Activated T-cell treated with anti-CD3 and anti-CD28 coated beads, Interleukin-2, amount 50 U/mL, for 24 hours (primary cell): ENCODE data around the gene EGFLAM.

Source experiments
- DNase-seq: peaks from one replicate; pipeline ENCODE4 v3.0.0-alpha.2; 2020
- H3K27ac Mint-ChIP-seq: 2 replicates; pipeline ENCODE4 v1.8.0; 2020; ENCODE audit warnings: mild to moderate bottlenecking, mixed read lengths
- H3K27me3 Mint-ChIP-seq: 2 replicates; pipeline ENCODE4 v1.8.0; 2020; ENCODE audit warnings: mixed read lengths
- H3K36me3 Mint-ChIP-seq: 2 replicates; pipeline ENCODE4 v1.8.0; 2020; ENCODE audit warnings: low read depth, mixed read lengths
- H3K4me1 Mint-ChIP-seq: 2 replicates; pipeline ENCODE4 v1.8.0; 2020; ENCODE audit warnings: low read depth, mixed read lengths
- H3K4me3 Mint-ChIP-seq: 2 replicates; pipeline ENCODE4 v1.8.0; 2020; ENCODE audit warnings: mild to moderate bottlenecking, moderate library complexity, mixed read lengths
- H3K9me3 Mint-ChIP-seq: 2 replicates; pipeline ENCODE4 v1.8.0; 2020; ENCODE audit warnings: mixed read lengths

The EGFLAM gene

GRCh38 chr5:38289457-38289856, 31.1 kb downstream of the EGFLAM start:
- no peak for DNase-seq
- Mint-ChIP-seq H3K27me3 (no peaks in the 10 kb centered on the region), H3K36me3 (no peaks in the 10 kb centered on the region), H3K27ac (no peak overlapping the region), H3K4me1 (no peaks in the 10 kb centered on the region), H3K9me3 (no peaks in the 10 kb centered on the region), H3K4me3 (no peak overlapping the region)

GRCh38 chr5:38290028-38290653, 31.8 kb downstream of the EGFLAM start:
- Mint-ChIP-seq H3K9me3 (no peaks in the 10 kb centered on the region), H3K4me3 (no peak overlapping the region), H3K36me3 (no peaks in the 10 kb centered on the region), H3K27me3 (no peaks in the 10 kb centered on the region), H3K27ac (no peak overlapping the region), H3K4me1 (no peaks in the 10 kb centered on the region)
- no peak for DNase-seq

GRCh38 chr5:38291355-38291754, 33.0 kb downstream of the EGFLAM start:
- H3K36me3 Mint-ChIP-seq: no peaks in the 10 kb centered on the region
- DNase-seq: no peak
- H3K27me3 Mint-ChIP-seq: peaks cover 4% of the 10 kb centered on the region
- no peaks in the 10 kb centered on the region for H3K9me3 Mint-ChIP-seq
- no peaks in the 10 kb centered on the region for H3K4me1 Mint-ChIP-seq
- H3K4me3 Mint-ChIP-seq: no peak overlapping the region
- no peak overlapping the region for H3K27ac Mint-ChIP-seq

- no peaks in the 10 kb centered on the region for H3K9me3 Mint-ChIP-seq
- H3K36me3 Mint-ChIP-seq: no peaks in the 10 kb centered on the region
- no peaks in the 10 kb centered on the region for H3K4me1 Mint-ChIP-seq
- H3K27ac Mint-ChIP-seq: no peak overlapping the region
- no peak overlapping the region for H3K4me3 Mint-ChIP-seq
- DNase-seq: no peak
- H3K27me3 Mint-ChIP-seq: peaks cover 8% of the 10 kb centered on the region
Observed at GRCh38 chr5:38292228-38292627, 33.9 kb downstream of the EGFLAM start.

- H3K4me1 Mint-ChIP-seq: no peaks in the 10 kb centered on the region
- no peak overlapping the region for H3K4me3 Mint-ChIP-seq
- no peaks in the 10 kb centered on the region for H3K9me3 Mint-ChIP-seq
- no peak for DNase-seq
- H3K27ac Mint-ChIP-seq: no peak overlapping the region
- H3K36me3 Mint-ChIP-seq: no peaks in the 10 kb centered on the region
- peaks cover 8% of the 10 kb centered on the region for H3K27me3 Mint-ChIP-seq
Observed at GRCh38 chr5:38295751-38296150, 37.4 kb downstream of the EGFLAM start.

- H3K27ac Mint-ChIP-seq: no peak overlapping the region
- H3K9me3 Mint-ChIP-seq: no peaks in the 10 kb centered on the region
- no peak overlapping the region for H3K4me3 Mint-ChIP-seq
- H3K4me1 Mint-ChIP-seq: no peaks in the 10 kb centered on the region
- no peaks in the 10 kb centered on the region for H3K36me3 Mint-ChIP-seq
- DNase-seq: no peak
- peaks cover 8% of the 10 kb centered on the region for H3K27me3 Mint-ChIP-seq
Observed at GRCh38 chr5:38297830-38298608, 39.7 kb downstream of the EGFLAM start.

- H3K36me3 Mint-ChIP-seq: no peaks in the 10 kb centered on the region
- no peaks in the 10 kb centered on the region for H3K4me1 Mint-ChIP-seq
- peaks cover 2% of the 10 kb centered on the region for H3K9me3 Mint-ChIP-seq
- H3K4me3 Mint-ChIP-seq: no peak overlapping the region
- no peak for DNase-seq
- peaks cover 8% of the 10 kb centered on the region for H3K27me3 Mint-ChIP-seq
- H3K27ac Mint-ChIP-seq: no peak overlapping the region
Observed at GRCh38 chr5:38299585-38299984, 41.2 kb downstream of the EGFLAM start.

- no peak for DNase-seq
- H3K27ac Mint-ChIP-seq: no peak overlapping the region
- H3K9me3 Mint-ChIP-seq: peaks cover 11% of the 10 kb centered on the region
- no peaks in the 10 kb centered on the region for H3K36me3 Mint-ChIP-seq
- H3K4me3 Mint-ChIP-seq: no peak overlapping the region
- no peaks in the 10 kb centered on the region for H3K4me1 Mint-ChIP-seq
- no peaks in the 10 kb centered on the region for H3K27me3 Mint-ChIP-seq
Observed at GRCh38 chr5:38305148-38305547, 46.8 kb downstream of the EGFLAM start.

- DNase-seq: no peak
- H3K4me1 Mint-ChIP-seq: no peaks in the 10 kb centered on the region
- H3K36me3 Mint-ChIP-seq: no peaks in the 10 kb centered on the region
- H3K27me3 Mint-ChIP-seq: no peaks in the 10 kb centered on the region
- H3K4me3 Mint-ChIP-seq: no peak overlapping the region
- H3K9me3 Mint-ChIP-seq: peaks cover 11% of the 10 kb centered on the region
- no peak overlapping the region for H3K27ac Mint-ChIP-seq
Observed at GRCh38 chr5:38307845-38308244, 49.5 kb downstream of the EGFLAM start.

GRCh38 chr5:38316544-38317224, 58.3 kb downstream of the EGFLAM start:
- Mint-ChIP-seq H3K4me3 (no peak overlapping the region), H3K4me1 (no peaks in the 10 kb centered on the region), H3K27ac (no peak overlapping the region), H3K27me3 (peaks cover 8% of the 10 kb centered on the region), H3K36me3 (no peaks in the 10 kb centered on the region), H3K9me3 (no peaks in the 10 kb centered on the region)
- no peak for DNase-seq

GRCh38 chr5:38317868-38318267, 59.5 kb downstream of the EGFLAM start:
- H3K27me3 Mint-ChIP-seq: peaks cover 8% of the 10 kb centered on the region
- H3K36me3 Mint-ChIP-seq: no peaks in the 10 kb centered on the region
- no peak overlapping the region for H3K4me3 Mint-ChIP-seq
- DNase-seq: no peak
- no peak overlapping the region for H3K27ac Mint-ChIP-seq
- no peaks in the 10 kb centered on the region for H3K9me3 Mint-ChIP-seq
- no peaks in the 10 kb centered on the region for H3K4me1 Mint-ChIP-seq

GRCh38 chr5:38319491-38319890, 61.1 kb downstream of the EGFLAM start:
- no peaks in the 10 kb centered on the region for H3K4me1 Mint-ChIP-seq
- H3K36me3 Mint-ChIP-seq: no peaks in the 10 kb centered on the region
- no peak overlapping the region for H3K27ac Mint-ChIP-seq
- H3K27me3 Mint-ChIP-seq: peaks cover 8% of the 10 kb centered on the region
- no peak for DNase-seq
- no peaks in the 10 kb centered on the region for H3K9me3 Mint-ChIP-seq
- no peak overlapping the region for H3K4me3 Mint-ChIP-seq

GRCh38 chr5:38321978-38322377, 63.6 kb downstream of the EGFLAM start:
- H3K9me3 Mint-ChIP-seq: no peaks in the 10 kb centered on the region
- H3K27ac Mint-ChIP-seq: no peak overlapping the region
- no peak for DNase-seq
- peaks cover 8% of the 10 kb centered on the region for H3K27me3 Mint-ChIP-seq
- peaks cover under 1% of the 10 kb centered on the region for H3K4me1 Mint-ChIP-seq
- H3K4me3 Mint-ChIP-seq: no peak overlapping the region
- H3K36me3 Mint-ChIP-seq: no peaks in the 10 kb centered on the region

- H3K27me3 Mint-ChIP-seq: peaks cover 8% of the 10 kb centered on the region
- peaks cover 1% of the 10 kb centered on the region for H3K4me1 Mint-ChIP-seq
- no peaks in the 10 kb centered on the region for H3K36me3 Mint-ChIP-seq
- no peak overlapping the region for H3K4me3 Mint-ChIP-seq
- no peak overlapping the region for H3K27ac Mint-ChIP-seq
- DNase-seq: no peak
- no peaks in the 10 kb centered on the region for H3K9me3 Mint-ChIP-seq
Observed at GRCh38 chr5:38323645-38324295, 65.4 kb downstream of the EGFLAM start.
